ENCODE measurements around the gene LINGO3. TPM values are rescaled to one million over a fixed set of nuclear protein-coding genes. Genes with fewer than 3 reads are reported as not detected.

Gene LINGO3
- total and polyA plus RNA-seq, 10 of the 15 experiments (the other 5 are each of a cell fraction or from before 2014, with no cell fraction given): 0.09 to 2.0 (median 0.40) TPM; not detected in 5

GRCh38 chr19:2283835-2284507 lies 24.0 kb downstream of the LINGO3 start:
- 66% methylated on average over 8 of the region's 8 CpGs for WGBS (ENCODE audit: insufficient coverage, insufficient replicate concordance, low lambda C conversion rate, missing lambda C conversion rate)
- ChIA-PET CTCF (interaction anchor here (0.7 to 1.2 kb wide), 4 partner anchors 9 to 129 kb away, joined by 3 read pairs; no protein-coding TSS in a partner anchor), POLR2A (interaction anchor here (0.6 kb wide), 1 partner anchor 25 kb away, joined by 5 read pairs; no protein-coding TSS in a partner anchor), RAD21 (ENCODE audit: unreplicated experiment) (no interaction called here), SMC1A (ENCODE audit: uncharacterized antibody, unreplicated experiment) (interaction anchor here (1.1 kb wide), 1 partner anchor 110 kb away, joined by 4 read pairs; no protein-coding TSS in a partner anchor)
- Histone ChIP-seq H3K27me3 (replicated peaks in 1 of 2; ENCODE audit: control insufficient read depth in 2 of 2, insufficient read depth in 2 of 2, low read length in 1 of 2) (peaks cover 0 to 3% of the 10 kb centered on the region in 2 experiments; a peak in 2 of 4 replicates), H3K4me1 (ENCODE audit: control insufficient read depth, insufficient read depth, low read length) (peaks cover 25% of the 10 kb centered on the region), H2AFZ (ENCODE audit: control insufficient read depth, low read depth, low read length) (no peak overlapping the region), H4K20me1 (ENCODE audit: control insufficient read depth, insufficient read depth) (no peaks in the 10 kb centered on the region), H3K4me2 (ENCODE audit: control insufficient read depth, insufficient read depth) (no peak overlapping the region), H3K36me3 (ENCODE audit: control insufficient read depth in 2 of 2, insufficient read depth in 2 of 2, low read length in 1 of 2) (no peaks in the 10 kb centered on the region), H3K79me2 (ENCODE audit: control insufficient read depth, insufficient read depth, low read length) (no peaks in the 10 kb centered on the region), H3K4me3 (no peak overlapping the region), H3K9me3 (replicated peaks; ENCODE audit: control insufficient read depth, insufficient read depth, low read length) (no peaks in the 10 kb centered on the region), H3K9ac (ENCODE audit: control insufficient read depth, insufficient read depth, low read length) (no peak overlapping the region), H3K27ac (ENCODE audit: control insufficient read depth, insufficient read depth) (no peak overlapping the region)
- FAIRE-seq: no peak
- DNase-seq (ENCODE audit: low read depth, low spot score): no peak
- BruUV-seq (replicated peaks): no TSS peak
- intact Hi-C loops (cut with micrococcal nuclease; ENCODE audit: unreplicated experiment): no loop called here
- no peak for ATAC-seq
- TF ChIP-seq ZBTB40 (IDR thresholded peaks at IDR 0.05; ENCODE audit: borderline replicate concordance): peak; percentile 93
- no peak for TF ChIP-seq TCF7 (IDR thresholded peaks at IDR 0.05; ENCODE audit: borderline replicate concordance)
- in situ Hi-C loops (cut with MboI): no loop called here

Data from GM12878 (cell line).